H1 (cell line): ENCODE measurements around the gene TMEM255A. TPM values are rescaled to one million over a fixed set of nuclear protein-coding genes. Genes with fewer than 3 reads are reported as not detected.

ENCODE experiments used
- CTCF ChIA-PET: fragments of 300-600 bp; sonication (Branson Sonifier 250); formaldehyde crosslinking; loops from one replicate; lab custom pipeline; 2021; ENCODE audit not compliant: partially characterized antibody; lab: Charles Lee
- POLR2A ChIA-PET: fragments of 300-600 bp; sonication (Branson Sonifier 250); formaldehyde crosslinking; loops from one replicate; lab custom pipeline; 2021; ENCODE audit warnings: inconsistent platforms; ENCODE audit not compliant: partially characterized antibody; lab: Charles Lee
- DNase-seq, 2 experiments: peaks; one replicate each; pipeline versions ENCODE4 v3.0.0 to v3.0.0-alpha.2; 2010 to 2022; ENCODE audit warnings: low spot score in 2 of 2, low read depth in 1 of 2, mixed read lengths in 1 of 2
- FAIRE-seq: peaks from 2 replicates; lab custom pipeline; 2011; peaks lifted over from hg19 to GRCh38; lab: Jason Lieb, UNC
- H2AFZ ChIP-seq: 2 replicates; pipeline ENCODE4 v1.8.1; 2012; ENCODE audit warnings: low read length, inconsistent platforms
- H2AK5ac ChIP-seq: 2 replicates; pipeline ENCODE4 v1.6.1; 2013; ENCODE audit warnings: low read depth, low read length
- H2BK120ac ChIP-seq: replicated peaks from 2 replicates; pipeline ENCODE3; 2013; ENCODE audit warnings: low read depth, low read length, inconsistent platforms
- H2BK12ac ChIP-seq: 2 replicates; pipeline ENCODE4 v1.6.1; 2013; ENCODE audit warnings: low read depth, low read length
- H2BK15ac ChIP-seq: 2 replicates; pipeline ENCODE4 v1.6.1; 2013; ENCODE audit warnings: low read length
- H2BK20ac ChIP-seq: 2 replicates; pipeline ENCODE4 v1.6.1; 2013; ENCODE audit warnings: low read length
- H2BK5ac ChIP-seq: 2 replicates; pipeline ENCODE4 v1.6.1; 2013; ENCODE audit warnings: low read depth, low read length
- H3K14ac ChIP-seq: 2 replicates; pipeline ENCODE4 v1.6.1; 2013; ENCODE audit warnings: inconsistent platforms; ENCODE audit not compliant: insufficient read length
- H3K18ac ChIP-seq: 2 replicates; pipeline ENCODE4 v1.6.1; 2013; ENCODE audit warnings: low read length; ENCODE audit errors: extremely low read depth
- H3K23ac ChIP-seq: 2 replicates; pipeline ENCODE4 v1.6.1; 2013; ENCODE audit warnings: inconsistent platforms; ENCODE audit not compliant: insufficient read length
- H3K23me2 ChIP-seq: 2 replicates; pipeline ENCODE4 v1.6.1; 2013; ENCODE audit warnings: low read depth, low read length
- H3K27ac ChIP-seq: 2 replicates; pipeline ENCODE4 v1.6.1; 2011; ENCODE audit warnings: low read depth, low read length, inconsistent platforms
- H3K27me3 ChIP-seq, 4 experiments: replicated peaks in 1 of 4; 1 replicate in 1 of 4; 2 replicates in 3 of 4; pipeline versions ENCODE4 v1.6.1 to v1.8.1; 2011 to 2013; ENCODE audit warnings: low read length in 3 of 4, mild to moderate bottlenecking in 3 of 4, inconsistent platforms in 2 of 4, mixed read lengths in 2 of 4, moderate library complexity in 1 of 4; ENCODE audit not compliant: control insufficient read depth in 3 of 4, insufficient read depth in 3 of 4; ENCODE audit errors: extremely low read depth in 1 of 4
- H3K36me3 ChIP-seq, 4 experiments: 2 replicates each; pipeline versions ENCODE4 v1.6.1 to v1.8.1; 2011 to 2013; ENCODE audit warnings: mild to moderate bottlenecking in 4 of 4, low read length in 3 of 4, moderate library complexity in 2 of 4, control low read depth in 1 of 4, inconsistent platforms in 1 of 4; ENCODE audit not compliant: insufficient read depth in 4 of 4, control insufficient read depth in 2 of 4
- H3K4ac ChIP-seq: replicated peaks from 2 replicates; pipeline ENCODE3; 2013; ENCODE audit warnings: low read length, low read depth, mixed read lengths, inconsistent platforms; ENCODE audit not compliant: insufficient read length
- H3K4me1 ChIP-seq, 4 experiments: replicated peaks in 1 of 4; 1 replicate in 1 of 4; 2 replicates in 3 of 4; pipeline versions ENCODE4 v1.6.1 to v1.8.1; 2011 to 2013; ENCODE audit warnings: low read length in 3 of 4, inconsistent platforms in 2 of 4, mixed read lengths in 1 of 4; ENCODE audit not compliant: insufficient read depth in 4 of 4, control insufficient read depth in 3 of 4
- H3K4me2 ChIP-seq, 2 experiments: 2 replicates each; pipeline versions ENCODE4 v1.6.1 to v1.8.1; 2011 to 2013; ENCODE audit warnings: low read depth in 2 of 2, low read length in 2 of 2, control low read depth in 1 of 2, inconsistent platforms in 1 of 2, mild to moderate bottlenecking in 1 of 2; ENCODE audit not compliant: insufficient read depth in 1 of 2
- H3K4me3 ChIP-seq, 4 experiments: fragments of 200-600, 300-600 bp in 1 of 4; sonication (generic), shearing (Covaris generic), sonication (Bioruptor Twin) in 1 of 4; 2 replicates each; pipeline versions ENCODE4 v1.5.1 to v1.8.1; 2011 to 2016; ENCODE audit warnings: low read length in 4 of 4, low read depth in 3 of 4, control low read depth in 2 of 4, inconsistent platforms in 2 of 4, mild to moderate bottlenecking in 2 of 4, mixed read lengths in 1 of 4, moderate library complexity in 1 of 4; ENCODE audit not compliant: insufficient read depth in 2 of 4; ENCODE audit errors: extremely low read depth in 1 of 4
- H3K56ac ChIP-seq: replicated peaks from 2 replicates; pipeline ENCODE3; 2013; ENCODE audit warnings: low read depth, mild to moderate bottlenecking, mixed read lengths, low read length, inconsistent platforms; ENCODE audit not compliant: insufficient read length
- H3K79me1 ChIP-seq: 2 replicates; pipeline ENCODE4 v1.6.1; 2013; ENCODE audit warnings: low read depth, low read length, control low read depth
- H3K79me2 ChIP-seq, 2 experiments: 2 replicates each; pipeline versions ENCODE4 v1.6.1 to v1.8.1; 2012 to 2013; ENCODE audit warnings: low read length in 2 of 2, mild to moderate bottlenecking in 2 of 2, inconsistent platforms in 1 of 2; ENCODE audit not compliant: insufficient read depth in 2 of 2, control insufficient read depth in 1 of 2
- H3K9ac ChIP-seq, 4 experiments: replicated peaks in 1 of 4; 1 replicate in 1 of 4; 2 replicates in 3 of 4; pipeline versions ENCODE4 v1.6.1 to v1.8.1; 2011 to 2013; ENCODE audit warnings: low read depth in 3 of 4, low read length in 3 of 4, control low read depth in 2 of 4, mild to moderate bottlenecking in 2 of 4, moderate library complexity in 2 of 4, inconsistent platforms in 1 of 4; ENCODE audit errors: extremely low read depth in 1 of 4
- H3K9me3 ChIP-seq, 2 experiments: 2 replicates each; pipeline versions ENCODE4 v1.6.1 to v1.8.1; 2012 to 2013; ENCODE audit warnings: mild to moderate bottlenecking in 2 of 2, moderate library complexity in 2 of 2, control low read depth in 1 of 2, inconsistent platforms in 1 of 2, low read depth in 1 of 2, low read length in 1 of 2, mixed read lengths in 1 of 2; ENCODE audit not compliant: insufficient read depth in 2 of 2
- H4K20me1 ChIP-seq, 2 experiments: replicated peaks in 1 of 2; 2 replicates each; pipeline versions ENCODE3 to v1.8.1; 2011 to 2013; ENCODE audit warnings: inconsistent platforms in 2 of 2, low read length in 2 of 2, mild to moderate bottlenecking in 1 of 2; ENCODE audit not compliant: insufficient read depth in 2 of 2, control insufficient read depth in 1 of 2
- H4K5ac ChIP-seq: 2 replicates; pipeline ENCODE4 v1.6.1; 2013; ENCODE audit warnings: low read length, low read depth, mixed read lengths, inconsistent platforms; ENCODE audit not compliant: insufficient read length
- H4K8ac ChIP-seq: 2 replicates; pipeline ENCODE4 v1.8.0; 2013; ENCODE audit warnings: mild to moderate bottlenecking, moderate library complexity, low read length, inconsistent platforms; ENCODE audit not compliant: insufficient read depth; ENCODE audit errors: extremely low read depth
- H4K91ac ChIP-seq: replicated peaks from 2 replicates; pipeline ENCODE3; 2013; ENCODE audit warnings: low read length, mixed read lengths, inconsistent platforms; ENCODE audit not compliant: insufficient read length
- ATF2 ChIP-seq: IDR thresholded peaks from 2 replicates; pipeline ENCODE4 v1.6.1; 2012; ENCODE audit warnings: low read length, inconsistent platforms
- EZH2 ChIP-seq: fragments of 200-600 bp; sonication (generic); IDR thresholded peaks from 2 replicates; pipeline ENCODE4 v1.7.1; 2012; ENCODE audit warnings: low read depth, mild to moderate bottlenecking, moderate library complexity, low read length, inconsistent platforms; ENCODE audit not compliant: severe bottlenecking
- JUN ChIP-seq: IDR thresholded peaks from 2 replicates; pipeline ENCODE4 v1.6.1; 2011; ENCODE audit warnings: low read depth, mild to moderate bottlenecking, improper control_type of control experiment, low read length
- NANOG ChIP-seq: IDR thresholded peaks from 2 replicates; pipeline ENCODE4 v1.6.1; 2011; ENCODE audit warnings: low read length, low read depth, mild to moderate bottlenecking, inconsistent platforms; ENCODE audit not compliant: insufficient read depth, poor library complexity, severe bottlenecking
- RAD21 ChIP-seq, 2 experiments: IDR thresholded peaks in 1 of 2; conservative IDR thresholded peaks in 1 of 2; 2 replicates each; pipeline ENCODE4 v1.6.1; 2011; ENCODE audit warnings: low read depth in 2 of 2, low read length in 2 of 2, improper control_type of control experiment in 1 of 2, inconsistent platforms in 1 of 2, mild to moderate bottlenecking in 1 of 2, moderate library complexity in 1 of 2
- RBBP5 ChIP-seq: IDR thresholded peaks from 2 replicates; pipeline ENCODE4 v1.7.1; 2012; ENCODE audit warnings: low read depth, mild to moderate bottlenecking, inconsistent platforms, low read length, moderate library complexity, borderline replicate concordance
- RXRA ChIP-seq: IDR thresholded peaks from 2 replicates; pipeline ENCODE4 v1.6.1; 2011; ENCODE audit warnings: low read depth, mild to moderate bottlenecking, low read length, moderate library complexity; ENCODE audit not compliant: insufficient read depth
- SP1 ChIP-seq: IDR thresholded peaks from 2 replicates; pipeline ENCODE4 v1.6.1; 2011; ENCODE audit warnings: low read depth, low read length
- SRF ChIP-seq: IDR thresholded peaks from 2 replicates; pipeline ENCODE4 v1.6.1; 2011; ENCODE audit warnings: mild to moderate bottlenecking, low read depth, low read length, moderate library complexity
- TEAD4 ChIP-seq: IDR thresholded peaks from 2 replicates; pipeline ENCODE4 v1.6.1; 2012; ENCODE audit warnings: low read depth, low read length, inconsistent platforms, mixed read lengths
- WGBS, 2 experiments: shearing (Covaris generic) in 1 of 2; methylation state at CpG; one replicate each; pipeline versions ENCODE4 v1.1.6 to v1.1.7; 2013 to 2015; ENCODE audit warnings: low lambda C conversion rate in 2 of 2, mixed read lengths in 2 of 2, inconsistent platforms in 1 of 2, low coverage in 1 of 2, missing lambda C conversion rate in 1 of 2; ENCODE audit not compliant: insufficient replicate concordance in 2 of 2, insufficient coverage in 1 of 2, insufficient read length in 1 of 2; ENCODE audit errors: extremely low coverage in 1 of 2, missing lambda C conversion rate in 1 of 2; 5-methylcytosine and 5-hydroxymethylcytosine counted together
- polyA plus RNA-seq, 7 experiments: library from polyadenylated mRNA; depleted of rRNA in 3 of 7; stranded (reverse) in 5 of 7; unstranded in 2 of 7; fragments of >200 nt in 5 of 7; fragments of 200-250 nt in 2 of 7; gene quantifications; 1 replicate in 5 of 7; 2 replicates in 1 of 7; 4 replicates in 1 of 7; pipeline versions ENCODE4 v1.2.1 to v1.2.3, GENCODE V29; 2011 to 2013; ENCODE audit warnings: missing spikeins in 2 of 7, mixed read lengths in 2 of 7
- total RNA-seq: library from RNA; stranded (reverse); fragmentation: NEBNext Ultra II Directional; extraction: Animal tissue kit (Norgen Biotek cat#: 25700); gene quantifications from 2 replicates; pipeline ENCODE4 v1.2.1, GENCODE V29; 2021

The TMEM255A gene
- total and polyA plus RNA-seq, 2 of the 8 experiments (the other 6 are each of a cell fraction or from before 2014, with no cell fraction given): 0.73 to 2.3 TPM

GRCh38 chrX:120236687-120237479 is 74.4 kb downstream of the TMEM255A start:
- Histone ChIP-seq H3K4ac (no peak overlapping the region), H2BK5ac (no peak overlapping the region), H3K36me3 (no peaks in the 10 kb centered on the region; a peak in 1 of 8 replicates), H4K5ac (no peak overlapping the region), H4K91ac (no peak overlapping the region), H3K4me2 (no peak overlapping the region), H3K4me1 (no peaks in the 10 kb centered on the region), H3K4me3 (no peak overlapping the region), H3K9me3 (no peaks in the 10 kb centered on the region; a peak in 2 of 4 replicates), H4K20me1 (no peaks in the 10 kb centered on the region), H3K27ac (no peak overlapping the region), H3K79me2 (no peaks in the 10 kb centered on the region), H2BK120ac (no peak overlapping the region), H3K14ac (no peak overlapping the region), H2BK12ac (no peak overlapping the region), H3K9ac (no peak overlapping the region), H3K18ac (no peak overlapping the region), H2BK15ac (no peak overlapping the region), H2AK5ac (no peak overlapping the region), H3K79me1 (no peaks in the 10 kb centered on the region), H4K8ac (no peak overlapping the region), H3K27me3 (no peaks in the 10 kb centered on the region), H2AFZ (no peak overlapping the region), H3K23me2 (no peaks in the 10 kb centered on the region), H3K23ac (no peak overlapping the region), H3K56ac (no peak overlapping the region), H2BK20ac (no peak overlapping the region)
- no peak for FAIRE-seq
- ChIA-PET CTCF (interaction anchor here (0.6 kb wide), 1 partner anchor 23 kb away, joined by 4 read pairs; no protein-coding TSS in a partner anchor), POLR2A (interaction anchor here (1.6 kb wide), 1 partner anchor 14 kb away, joined by 4 read pairs; the partner anchor contains the start of gene ZBTB33)
- no peak for DNase-seq
- WGBS, 2 experiments: 83% methylated on average over 3 of the region's 3 CpGs; no CpG with 5 or more reads in 1 of the 2 experiments
- TF ChIP-seq RAD21 (IDR thresholded peaks at IDR 0.05 in 1 of 2, conservative IDR thresholded peaks at IDR 0.05 in 1 of 2; ENCODE audit: low read depth in 2 of 2, low read length in 2 of 2) (no peak), EZH2 (no peak), SP1 (no peak), RXRA (no peak), SRF (no peak), JUN (no peak), RBBP5 (no peak), NANOG (no peak), ATF2 (no peak), TEAD4 (no peak)
